SK-N-SH (cell line): ENCODE data around the gene PLAC8. TPM values are rescaled to one million over a fixed set of nuclear protein-coding genes. Genes with fewer than 3 reads are reported as not detected.

Source experiments
- CTCF ChIA-PET: fragments of 300-600, 350-600 bp; formaldehyde crosslinking; extraction: SDS; loops from one replicate; lab custom pipeline; 2021; lab: Yijun Ruan, JAX
- POLR2A ChIA-PET: fragments of 350-600 bp; sonication (Branson Sonifier 250); formaldehyde crosslinking; extraction: SDS; loops from one replicate; lab custom pipeline; 2020; ENCODE audit warnings: antibody characterized with exemption, inconsistent platforms; lab: Yijun Ruan, JAX
- DNase-seq: peaks from one replicate; pipeline ENCODE4 v3.0.0; 2012
- H2AFZ ChIP-seq: fragments of 200-600 bp; sonication (generic); 2 replicates; pipeline ENCODE4 v1.8.1; 2016; ENCODE audit warnings: antibody characterized with exemption, mild to moderate bottlenecking, low read depth
- H3F3A ChIP-seq: fragments of 200-600 bp; sonication (generic); replicated peaks from 2 replicates; pipeline ENCODE3; 2016; ENCODE audit warnings: antibody characterized with exemption, mild to moderate bottlenecking; ENCODE audit not compliant: insufficient read depth
- H3K27ac ChIP-seq, 2 experiments: fragments of 200-500 bp in 1 of 2; fragments of 200-600 bp in 1 of 2; sonication (Bioruptor generic) in 1 of 2; sonication (generic), shearing (Covaris generic) in 1 of 2; 2 replicates each; pipeline versions ENCODE4 v1.5.1 to v1.6.1; 2014 to 2016; ENCODE audit warnings: low read depth in 2 of 2, inconsistent platforms in 1 of 2, low read length in 1 of 2, mild to moderate bottlenecking in 1 of 2, mixed read lengths in 1 of 2
- H3K27me3 ChIP-seq: fragments of 200-600 bp; sonication (generic), shearing (Covaris generic); 2 replicates; pipeline ENCODE4 v1.6.1; 2016; ENCODE audit warnings: mixed run types; ENCODE audit not compliant: insufficient read depth
- H3K36me3 ChIP-seq, 2 experiments: fragments of 200-500 bp in 1 of 2; fragments of 200-600 bp in 1 of 2; sonication (Bioruptor generic) in 1 of 2; sonication (generic) in 1 of 2; replicated peaks in 1 of 2; 2 replicates each; pipeline versions ENCODE3 to v1.5.1; 2014 to 2016; ENCODE audit warnings: low read length in 1 of 2, mild to moderate bottlenecking in 1 of 2; ENCODE audit not compliant: insufficient read depth in 2 of 2, control insufficient read depth in 1 of 2
- H3K4me1 ChIP-seq, 2 experiments: fragments of 200-500 bp in 1 of 2; fragments of 200-600 bp in 1 of 2; sonication (Bioruptor generic) in 1 of 2; sonication (generic), shearing (Covaris generic) in 1 of 2; 2 replicates each; pipeline versions ENCODE4 v1.5.1 to v1.6.1; 2014 to 2016; ENCODE audit warnings: low read depth in 1 of 2, low read length in 1 of 2, mixed run types in 1 of 2; ENCODE audit not compliant: insufficient read depth in 2 of 2, control insufficient read depth in 1 of 2
- H3K4me2 ChIP-seq: fragments of 200-600 bp; sonication (generic), shearing (Covaris generic); 2 replicates; pipeline ENCODE4 v1.6.1; 2017; ENCODE audit warnings: mixed run types
- H3K4me3 ChIP-seq, 2 experiments: fragments of 200-500 bp in 1 of 2; fragments of 200-600 bp in 1 of 2; sonication (Bioruptor generic) in 1 of 2; sonication (generic), shearing (Covaris generic) in 1 of 2; 2 replicates each; pipeline versions ENCODE4 v1.5.1 to v1.8.1; 2014 to 2016; ENCODE audit warnings: low read depth in 2 of 2, inconsistent platforms in 1 of 2, low read length in 1 of 2, mild to moderate bottlenecking in 1 of 2, mixed read lengths in 1 of 2, moderate library complexity in 1 of 2
- H3K79me2 ChIP-seq: fragments of 200-600 bp; sonication (generic); 2 replicates; pipeline ENCODE4 v1.8.1; 2017; ENCODE audit warnings: mild to moderate bottlenecking; ENCODE audit not compliant: insufficient read depth
- H3K9ac ChIP-seq: fragments of 200-600 bp; sonication (generic); 2 replicates; pipeline ENCODE4 v1.6.1; 2017; ENCODE audit warnings: mixed run types
- H3K9me2 ChIP-seq: fragments of 200-600 bp; sonication (generic); 2 replicates; pipeline ENCODE4 v1.6.1; 2017; ENCODE audit warnings: mixed run types
- H3K9me3 ChIP-seq: fragments of 200-600 bp; sonication (generic); 2 replicates; pipeline ENCODE4 v1.6.1; 2017; ENCODE audit warnings: mixed run types, mild to moderate bottlenecking, moderate library complexity
- H4K20me1 ChIP-seq: fragments of 200-600 bp; sonication (generic); 2 replicates; pipeline ENCODE4 v1.6.1; 2017; ENCODE audit warnings: mild to moderate bottlenecking, mixed run types; ENCODE audit not compliant: insufficient read depth
- EZH2phosphoT487 ChIP-seq: fragments of 200-600 bp; sonication (generic); IDR thresholded peaks from 2 replicates; pipeline ENCODE4 v1.6.1; 2017; ENCODE audit warnings: low read depth, mixed run types, mild to moderate bottlenecking, antibody characterized with exemption, moderate library complexity, borderline replicate concordance
- FOSL2 ChIP-seq: IDR thresholded peaks from 2 replicates; pipeline ENCODE4 v1.4.0; 2012; ENCODE audit warnings: low read depth, mild to moderate bottlenecking, moderate library complexity, borderline replicate concordance
- JUND ChIP-seq: IDR thresholded peaks from 2 replicates; pipeline ENCODE4 v1.4.0; 2012
- NRF1 ChIP-seq: IDR thresholded peaks from 2 replicates; pipeline ENCODE4 v1.6.1; 2012; ENCODE audit warnings: low read depth, mild to moderate bottlenecking, low read length
- RCOR1 ChIP-seq: fragments of 150-350 bp; IDR thresholded peaks from 2 replicates; pipeline ENCODE4 v1.6.1; 2017; ENCODE audit warnings: antibody characterized with exemption, low read length
- RXRA ChIP-seq: IDR thresholded peaks from 2 replicates; pipeline ENCODE4 v1.4.0; 2012; ENCODE audit warnings: low read depth, mild to moderate bottlenecking, borderline replicate concordance
- TAF1 ChIP-seq: IDR thresholded peaks from 2 replicates; pipeline ENCODE4 v1.6.1; 2012; ENCODE audit warnings: low read depth, mild to moderate bottlenecking, low read length, moderate library complexity, borderline replicate concordance
- WGBS: methylation state at CpG from one replicate; pipeline ENCODE4 v1.1.6; 2017; ENCODE audit warnings: low lambda C conversion rate; 5-methylcytosine and 5-hydroxymethylcytosine counted together
- polyA plus RNA-seq, 3 experiments: library from polyadenylated mRNA; depleted of rRNA; stranded (reverse); fragments of >200 nt; gene quantifications; 2 replicates each; pipeline ENCODE4 v1.2.3, GENCODE V29; 2012
- TF ChIP-seq, protein P1 (sequence below): IDR thresholded peaks from 2 replicates; pipeline ENCODE4 v1.6.1; 2012; ENCODE audit warnings: mild to moderate bottlenecking, low read depth, low read length, moderate library complexity
- TF ChIP-seq, protein P2 (sequence below): IDR thresholded peaks from 2 replicates; pipeline ENCODE4 v1.4.0; 2012; ENCODE audit warnings: low read depth, borderline replicate concordance
- TF ChIP-seq, protein P3 (sequence below): IDR thresholded peaks from 2 replicates; pipeline ENCODE4 v1.4.0; 2012; ENCODE audit warnings: low read depth
- TF ChIP-seq, protein P4 (sequence below): IDR thresholded peaks from 2 replicates; pipeline ENCODE4 v1.4.0; 2012; ENCODE audit warnings: low read depth, borderline replicate concordance
- TF ChIP-seq, protein P5 (sequence below): fragments of 200-600 bp; sonication (generic); IDR thresholded peaks from 2 replicates; pipeline ENCODE4 v1.6.1; 2017; ENCODE audit warnings: antibody characterized with exemption, mild to moderate bottlenecking, moderate library complexity

Gene PLAC8
- polyA plus RNA-seq, 1 of the 3 experiments (the other 2 are of a cell fraction), result 11.3 TPM

DNA sequence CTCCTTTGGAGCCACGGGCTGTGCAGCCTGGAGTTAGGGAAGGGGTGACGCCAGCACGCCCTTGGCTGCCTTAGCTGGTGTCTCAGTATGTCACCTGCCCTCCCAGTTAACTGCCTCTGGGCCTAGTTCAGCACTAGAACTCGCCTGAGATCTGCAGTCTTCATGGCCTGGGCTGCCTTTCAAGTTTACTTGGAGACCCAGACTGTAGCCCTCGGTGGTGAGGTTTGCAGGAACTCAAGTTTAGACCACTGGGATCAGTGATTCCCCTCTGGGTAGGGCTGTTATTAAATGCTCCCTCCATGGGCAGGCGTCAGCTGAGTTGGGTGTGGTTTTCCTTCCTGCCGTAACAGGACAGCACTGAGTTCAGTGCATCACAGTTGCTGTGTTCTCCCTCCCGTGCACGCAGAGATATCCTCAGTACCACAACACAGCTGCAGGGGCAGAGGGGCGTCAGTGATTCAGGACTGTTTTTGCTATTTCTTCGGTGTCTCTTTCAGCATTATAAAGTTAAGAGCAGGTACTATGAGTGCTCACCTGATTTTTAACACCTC is 30.5 kb downstream of the PLAC8 start:
- H2AFZ ChIP-seq, result no peak overlapping the region
- ChIA-PET POLR2A (no interaction called here), CTCF (interaction anchor here (1.2 kb wide), 1 partner anchor 9 kb away, joined by 3 read pairs; no protein-coding TSS in a partner anchor)
- no peak overlapping the region for H3K4me2 ChIP-seq
- no peak overlapping the region for H3K27ac ChIP-seq
- 70% methylated on average over 9 of the region's 11 CpGs for WGBS
- no peaks in the 10 kb centered on the region for H3F3A ChIP-seq
- H3K27me3 ChIP-seq, result no peaks in the 10 kb centered on the region
- DNase-seq, result no peak
- H3K79me2 ChIP-seq, result no peaks in the 10 kb centered on the region
- no peak overlapping the region for H3K4me3 ChIP-seq
- no peaks in the 10 kb centered on the region for H3K4me1 ChIP-seq
- no peaks in the 10 kb centered on the region for H3K9me2 ChIP-seq
- no peaks in the 10 kb centered on the region for H3K9me3 ChIP-seq
- H3K9ac ChIP-seq, result no peak overlapping the region
- no peaks in the 10 kb centered on the region for H3K36me3 ChIP-seq
- TF ChIP-seq TAF1, result no peak
- TF ChIP-seq RCOR1, result no peak
- no peak for TF ChIP-seq FOSL2
- TF ChIP-seq, protein P1, sequence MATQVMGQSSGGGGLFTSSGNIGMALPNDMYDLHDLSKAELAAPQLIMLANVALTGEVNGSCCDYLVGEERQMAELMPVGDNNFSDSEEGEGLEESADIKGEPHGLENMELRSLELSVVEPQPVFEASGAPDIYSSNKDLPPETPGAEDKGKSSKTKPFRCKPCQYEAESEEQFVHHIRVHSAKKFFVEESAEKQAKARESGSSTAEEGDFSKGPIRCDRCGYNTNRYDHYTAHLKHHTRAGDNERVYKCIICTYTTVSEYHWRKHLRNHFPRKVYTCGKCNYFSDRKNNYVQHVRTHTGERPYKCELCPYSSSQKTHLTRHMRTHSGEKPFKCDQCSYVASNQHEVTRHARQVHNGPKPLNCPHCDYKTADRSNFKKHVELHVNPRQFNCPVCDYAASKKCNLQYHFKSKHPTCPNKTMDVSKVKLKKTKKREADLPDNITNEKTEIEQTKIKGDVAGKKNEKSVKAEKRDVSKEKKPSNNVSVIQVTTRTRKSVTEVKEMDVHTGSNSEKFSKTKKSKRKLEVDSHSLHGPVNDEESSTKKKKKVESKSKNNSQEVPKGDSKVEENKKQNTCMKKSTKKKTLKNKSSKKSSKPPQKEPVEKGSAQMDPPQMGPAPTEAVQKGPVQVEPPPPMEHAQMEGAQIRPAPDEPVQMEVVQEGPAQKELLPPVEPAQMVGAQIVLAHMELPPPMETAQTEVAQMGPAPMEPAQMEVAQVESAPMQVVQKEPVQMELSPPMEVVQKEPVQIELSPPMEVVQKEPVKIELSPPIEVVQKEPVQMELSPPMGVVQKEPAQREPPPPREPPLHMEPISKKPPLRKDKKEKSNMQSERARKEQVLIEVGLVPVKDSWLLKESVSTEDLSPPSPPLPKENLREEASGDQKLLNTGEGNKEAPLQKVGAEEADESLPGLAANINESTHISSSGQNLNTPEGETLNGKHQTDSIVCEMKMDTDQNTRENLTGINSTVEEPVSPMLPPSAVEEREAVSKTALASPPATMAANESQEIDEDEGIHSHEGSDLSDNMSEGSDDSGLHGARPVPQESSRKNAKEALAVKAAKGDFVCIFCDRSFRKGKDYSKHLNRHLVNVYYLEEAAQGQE, result no peak
- no peaks in the 10 kb centered on the region for H4K20me1 ChIP-seq

DNA sequence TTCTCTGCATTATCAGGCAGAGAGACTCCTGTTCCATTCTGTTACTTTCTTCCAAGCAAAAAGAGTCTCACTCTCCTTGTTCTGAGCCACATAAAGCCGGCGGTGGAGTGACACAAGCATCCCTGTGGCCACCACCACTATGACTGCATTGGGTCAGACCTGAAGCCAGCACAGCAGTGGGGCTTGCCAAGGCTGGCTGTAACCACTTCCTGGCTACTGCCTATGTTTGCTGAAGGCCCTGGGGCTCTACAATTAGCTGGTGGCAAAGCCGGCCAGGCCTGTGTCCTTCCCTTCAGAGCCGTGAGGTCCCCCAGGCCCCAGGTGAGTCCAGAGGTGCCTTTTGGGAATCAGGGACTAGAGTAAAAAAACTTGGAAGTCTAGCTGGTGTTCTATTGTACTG is 31.8 kb downstream of the PLAC8 start:
- Histone ChIP-seq H2AFZ (no peak overlapping the region), H3K9me3 (no peaks in the 10 kb centered on the region), H3K4me2 (no peak overlapping the region), H3K4me3 (no peak overlapping the region), H3K4me1 (no peaks in the 10 kb centered on the region), H3K27ac (no peak overlapping the region), H3K9me2 (no peaks in the 10 kb centered on the region), H4K20me1 (no peaks in the 10 kb centered on the region), H3F3A (peaks cover 4% of the 10 kb centered on the region), H3K36me3 (no peaks in the 10 kb centered on the region), H3K9ac (no peak overlapping the region), H3K27me3 (no peaks in the 10 kb centered on the region), H3K79me2 (no peaks in the 10 kb centered on the region)
- ChIA-PET POLR2A (no interaction called here), CTCF (interaction anchor here (1.8 kb wide), 1 partner anchor 8 kb away, joined by 7 read pairs; no protein-coding TSS in a partner anchor)
- WGBS, result 100% methylated on average over 1 of the region's 4 CpGs
- TF ChIP-seq, protein P2, sequence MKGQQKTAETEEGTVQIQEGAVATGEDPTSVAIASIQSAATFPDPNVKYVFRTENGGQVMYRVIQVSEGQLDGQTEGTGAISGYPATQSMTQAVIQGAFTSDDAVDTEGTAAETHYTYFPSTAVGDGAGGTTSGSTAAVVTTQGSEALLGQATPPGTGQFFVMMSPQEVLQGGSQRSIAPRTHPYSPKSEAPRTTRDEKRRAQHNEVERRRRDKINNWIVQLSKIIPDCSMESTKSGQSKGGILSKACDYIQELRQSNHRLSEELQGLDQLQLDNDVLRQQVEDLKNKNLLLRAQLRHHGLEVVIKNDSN, result no peak
- TF ChIP-seq, protein P3, sequence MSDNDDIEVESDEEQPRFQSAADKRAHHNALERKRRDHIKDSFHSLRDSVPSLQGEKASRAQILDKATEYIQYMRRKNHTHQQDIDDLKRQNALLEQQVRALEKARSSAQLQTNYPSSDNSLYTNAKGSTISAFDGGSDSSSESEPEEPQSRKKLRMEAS, result no peak
- TF ChIP-seq NRF1, result no peak
- no peak for TF ChIP-seq RXRA
- no peak for TF ChIP-seq JUND
- TF ChIP-seq, protein P4, sequence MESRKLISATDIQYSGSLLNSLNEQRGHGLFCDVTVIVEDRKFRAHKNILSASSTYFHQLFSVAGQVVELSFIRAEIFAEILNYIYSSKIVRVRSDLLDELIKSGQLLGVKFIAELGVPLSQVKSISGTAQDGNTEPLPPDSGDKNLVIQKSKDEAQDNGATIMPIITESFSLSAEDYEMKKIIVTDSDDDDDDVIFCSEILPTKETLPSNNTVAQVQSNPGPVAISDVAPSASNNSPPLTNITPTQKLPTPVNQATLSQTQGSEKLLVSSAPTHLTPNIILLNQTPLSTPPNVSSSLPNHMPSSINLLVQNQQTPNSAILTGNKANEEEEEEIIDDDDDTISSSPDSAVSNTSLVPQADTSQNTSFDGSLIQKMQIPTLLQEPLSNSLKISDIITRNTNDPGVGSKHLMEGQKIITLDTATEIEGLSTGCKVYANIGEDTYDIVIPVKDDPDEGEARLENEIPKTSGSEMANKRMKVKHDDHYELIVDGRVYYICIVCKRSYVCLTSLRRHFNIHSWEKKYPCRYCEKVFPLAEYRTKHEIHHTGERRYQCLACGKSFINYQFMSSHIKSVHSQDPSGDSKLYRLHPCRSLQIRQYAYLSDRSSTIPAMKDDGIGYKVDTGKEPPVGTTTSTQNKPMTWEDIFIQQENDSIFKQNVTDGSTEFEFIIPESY, result no peak
- TF ChIP-seq, protein P5, sequence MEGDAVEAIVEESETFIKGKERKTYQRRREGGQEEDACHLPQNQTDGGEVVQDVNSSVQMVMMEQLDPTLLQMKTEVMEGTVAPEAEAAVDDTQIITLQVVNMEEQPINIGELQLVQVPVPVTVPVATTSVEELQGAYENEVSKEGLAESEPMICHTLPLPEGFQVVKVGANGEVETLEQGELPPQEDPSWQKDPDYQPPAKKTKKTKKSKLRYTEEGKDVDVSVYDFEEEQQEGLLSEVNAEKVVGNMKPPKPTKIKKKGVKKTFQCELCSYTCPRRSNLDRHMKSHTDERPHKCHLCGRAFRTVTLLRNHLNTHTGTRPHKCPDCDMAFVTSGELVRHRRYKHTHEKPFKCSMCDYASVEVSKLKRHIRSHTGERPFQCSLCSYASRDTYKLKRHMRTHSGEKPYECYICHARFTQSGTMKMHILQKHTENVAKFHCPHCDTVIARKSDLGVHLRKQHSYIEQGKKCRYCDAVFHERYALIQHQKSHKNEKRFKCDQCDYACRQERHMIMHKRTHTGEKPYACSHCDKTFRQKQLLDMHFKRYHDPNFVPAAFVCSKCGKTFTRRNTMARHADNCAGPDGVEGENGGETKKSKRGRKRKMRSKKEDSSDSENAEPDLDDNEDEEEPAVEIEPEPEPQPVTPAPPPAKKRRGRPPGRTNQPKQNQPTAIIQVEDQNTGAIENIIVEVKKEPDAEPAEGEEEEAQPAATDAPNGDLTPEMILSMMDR, result no peak
- no peak for TF ChIP-seq EZH2phosphoT487
- DNase-seq, result no peak
